Neural cell (in vitro differentiated cells): Measurements from ENCODE around the gene NDST1.

Source experiments
- CTCF ChIP-seq: fragments of 450-650 bp; IDR thresholded peaks from 2 replicates; pipeline ENCODE4 v1.5.1; 2014; ENCODE audit warnings: antibody characterized with exemption, mild to moderate bottlenecking, moderate library complexity; ENCODE audit not compliant: poor library complexity, severe bottlenecking
- EP300 ChIP-seq: fragments of 450-650 bp; conservative IDR thresholded peaks from 2 replicates; pipeline ENCODE4 v1.6.1; 2014; ENCODE audit warnings: antibody characterized with exemption, mild to moderate bottlenecking, moderate library complexity; ENCODE audit not compliant: poor library complexity, severe bottlenecking
- EZH2 ChIP-seq: fragments of 200-600, 300-800 bp; shearing (Covaris generic), sonication (generic); IDR thresholded peaks from 2 replicates; pipeline ENCODE4 v1.6.1; 2014; ENCODE audit warnings: antibody characterized with exemption, low read length, borderline replicate concordance, mild to moderate bottlenecking; ENCODE audit not compliant: insufficient read depth, poor library complexity, severe bottlenecking
- MXI1 ChIP-seq: fragments of 450-650 bp; conservative IDR thresholded peaks from 2 replicates; pipeline ENCODE4 v1.6.1; 2014; ENCODE audit warnings: antibody characterized with exemption, mild to moderate bottlenecking; ENCODE audit not compliant: poor library complexity, severe bottlenecking
- RAD21 ChIP-seq: fragments of 450-650 bp; conservative IDR thresholded peaks from 2 replicates; pipeline ENCODE4 v1.6.1; 2014; ENCODE audit warnings: antibody characterized with exemption, mild to moderate bottlenecking, moderate library complexity
- SMC3 ChIP-seq: fragments of 450-650 bp; conservative IDR thresholded peaks from 2 replicates; pipeline ENCODE4 v1.6.1; 2014; ENCODE audit warnings: antibody characterized with exemption, mild to moderate bottlenecking, moderate library complexity; ENCODE audit not compliant: poor library complexity
- TAF1 ChIP-seq: IDR thresholded peaks from 2 replicates; pipeline ENCODE4 v1.6.1; 2012; ENCODE audit warnings: low read depth
- TF ChIP-seq, protein P1 (sequence below): IDR thresholded peaks from 2 replicates; pipeline ENCODE4 v1.6.1; 2012; ENCODE audit warnings: borderline replicate concordance

DNA sequence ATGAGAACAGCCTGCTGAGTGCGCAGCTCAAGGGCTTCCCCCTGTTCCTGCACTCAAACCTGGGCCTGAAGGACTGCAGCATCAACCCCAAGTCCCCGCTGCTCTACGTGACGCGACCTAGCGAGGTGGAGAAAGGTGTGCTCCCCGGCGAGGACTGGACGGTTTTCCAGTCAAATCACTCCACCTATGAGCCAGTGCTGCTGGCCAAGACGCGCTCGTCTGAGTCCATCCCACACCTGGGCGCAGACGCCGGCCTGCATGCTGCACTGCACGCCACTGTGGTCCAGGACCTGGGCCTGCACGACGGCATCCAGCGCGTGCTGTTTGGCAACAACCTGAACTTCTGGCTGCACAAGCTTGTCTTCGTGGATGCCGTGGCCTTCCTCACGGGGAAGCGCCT, 19.9 kb downstream of the NDST1 start:
- TF ChIP-seq CTCF, result no peak
- TF ChIP-seq, protein P1, sequence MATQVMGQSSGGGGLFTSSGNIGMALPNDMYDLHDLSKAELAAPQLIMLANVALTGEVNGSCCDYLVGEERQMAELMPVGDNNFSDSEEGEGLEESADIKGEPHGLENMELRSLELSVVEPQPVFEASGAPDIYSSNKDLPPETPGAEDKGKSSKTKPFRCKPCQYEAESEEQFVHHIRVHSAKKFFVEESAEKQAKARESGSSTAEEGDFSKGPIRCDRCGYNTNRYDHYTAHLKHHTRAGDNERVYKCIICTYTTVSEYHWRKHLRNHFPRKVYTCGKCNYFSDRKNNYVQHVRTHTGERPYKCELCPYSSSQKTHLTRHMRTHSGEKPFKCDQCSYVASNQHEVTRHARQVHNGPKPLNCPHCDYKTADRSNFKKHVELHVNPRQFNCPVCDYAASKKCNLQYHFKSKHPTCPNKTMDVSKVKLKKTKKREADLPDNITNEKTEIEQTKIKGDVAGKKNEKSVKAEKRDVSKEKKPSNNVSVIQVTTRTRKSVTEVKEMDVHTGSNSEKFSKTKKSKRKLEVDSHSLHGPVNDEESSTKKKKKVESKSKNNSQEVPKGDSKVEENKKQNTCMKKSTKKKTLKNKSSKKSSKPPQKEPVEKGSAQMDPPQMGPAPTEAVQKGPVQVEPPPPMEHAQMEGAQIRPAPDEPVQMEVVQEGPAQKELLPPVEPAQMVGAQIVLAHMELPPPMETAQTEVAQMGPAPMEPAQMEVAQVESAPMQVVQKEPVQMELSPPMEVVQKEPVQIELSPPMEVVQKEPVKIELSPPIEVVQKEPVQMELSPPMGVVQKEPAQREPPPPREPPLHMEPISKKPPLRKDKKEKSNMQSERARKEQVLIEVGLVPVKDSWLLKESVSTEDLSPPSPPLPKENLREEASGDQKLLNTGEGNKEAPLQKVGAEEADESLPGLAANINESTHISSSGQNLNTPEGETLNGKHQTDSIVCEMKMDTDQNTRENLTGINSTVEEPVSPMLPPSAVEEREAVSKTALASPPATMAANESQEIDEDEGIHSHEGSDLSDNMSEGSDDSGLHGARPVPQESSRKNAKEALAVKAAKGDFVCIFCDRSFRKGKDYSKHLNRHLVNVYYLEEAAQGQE, result no peak
- TF ChIP-seq RAD21, result no peak
- no peak for TF ChIP-seq MXI1
- no peak for TF ChIP-seq EZH2
- no peak for TF ChIP-seq SMC3
- no peak for TF ChIP-seq EP300
- no peak for TF ChIP-seq TAF1
